Motor neuron (in vitro differentiated cells): ENCODE data around the gene CDC42BPG. TPM values are rescaled to one million over a fixed set of nuclear protein-coding genes. Genes with fewer than 3 reads are reported as not detected.
A peak's percentile ranks its signal among the peaks of the same experiment; 100 is the strongest.

Experiments used
- ATAC-seq, 8 experiments: fragments of 200-7000 bp; cut with Tn5 transposase; replicated peaks in 6 of 8; 2 replicates each; pipeline ENCODE4 v1.8.0; 2021; ENCODE audit warnings: mild to moderate bottlenecking in 8 of 8, moderate library complexity in 8 of 8
- H3K27ac ChIP-seq, 2 donors: fragments of 250-450 bp; sonication (Bioruptor Pico); 2 replicates each; pipeline ENCODE4 v1.9.0; 2021; ENCODE audit warnings: antibody characterized with exemption in 2 of 2, mild to moderate bottlenecking in 2 of 2, moderate library complexity in 1 of 2
- H3K4me1 ChIP-seq, 2 donors: fragments of 250-450 bp; sonication (Bioruptor Pico); replicated peaks in 1 of 2; 2 replicates each; pipeline ENCODE4 v1.6.1; 2021; ENCODE audit warnings: antibody characterized with exemption in 2 of 2, mild to moderate bottlenecking in 2 of 2, moderate library complexity in 1 of 2
- H3K4me3 ChIP-seq, 5 donors: fragments of 250-450 bp; sonication (Bioruptor Pico); 2 replicates each; pipeline ENCODE4 v1.9.0; 2021; ENCODE audit warnings: antibody characterized with exemption in 5 of 5, mild to moderate bottlenecking in 5 of 5, moderate library complexity in 4 of 5
- whole genome bisulfite sequencing, 10 experiments: fragments of 450-650 bp; shearing (Covaris generic); methylation state at CpG; one replicate each; pipeline ENCODE4 v1.0.0; 2022; 5-methylcytosine and 5-hydroxymethylcytosine counted together
- in situ Hi-C, 9 experiments: fragments of 400-800 bp; cut with MboI; loops; one replicate each; pipeline ENCODE4 v1.15.0; 2021; ENCODE audit warnings: low sequenced_read_pairs in 9 of 9, low pct_unique_long_range_greater_than_20kb in 2 of 9; ENCODE audit not compliant: unreplicated experiment in 9 of 9
- total RNA-seq, 8 experiments: library from RNA; unstranded; fragments of 300-600 nt; gene quantifications; 2 replicates each; pipeline versions ENCODE4 v1.2.3 to v1.2.4, GENCODE V29; 2022

The CDC42BPG gene
- total RNA-seq, 8 experiments from 2014 or later = 0.05 to 1.2 (median 0.22) TPM; not detected in 1

DNA sequence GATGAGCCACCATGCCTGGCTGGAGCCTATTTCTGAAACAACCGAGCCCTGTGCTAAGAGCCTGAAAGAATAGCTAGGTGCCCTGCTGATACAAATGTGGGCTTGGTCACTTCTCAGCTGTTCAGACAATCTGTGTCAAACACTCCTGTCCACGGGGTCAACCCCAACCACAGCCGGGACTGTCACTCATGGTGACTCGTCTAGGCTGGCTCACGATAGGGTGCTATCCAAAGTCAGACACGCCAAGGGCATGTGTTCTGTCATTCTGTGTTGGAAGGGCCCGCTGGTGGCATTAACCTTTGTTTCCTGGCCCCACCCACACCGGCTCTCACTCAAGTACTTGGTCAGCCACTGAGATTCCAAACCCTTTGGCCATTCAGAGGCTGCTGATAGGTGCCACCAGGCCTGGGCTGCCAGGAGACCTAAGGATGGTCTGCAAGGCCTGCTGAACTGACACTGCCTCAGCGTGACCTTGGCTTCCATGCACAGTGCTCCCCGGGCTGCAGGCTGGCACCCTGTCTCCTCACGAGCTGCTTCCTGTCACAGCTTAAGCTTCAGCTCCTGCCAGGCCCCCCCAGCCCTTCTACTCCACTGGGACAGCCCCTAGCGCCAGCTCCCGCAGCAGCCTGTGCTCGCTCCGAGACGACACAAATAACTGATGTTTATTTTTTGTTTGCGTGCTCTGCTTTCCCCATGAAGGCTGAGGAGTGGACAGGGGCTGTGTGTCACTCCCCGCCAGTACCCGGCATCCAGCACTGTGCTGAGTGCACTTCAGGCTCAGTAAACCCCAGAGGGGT lies 14.2 kb upstream of the CDC42BPG start:
- Histone ChIP-seq H3K27ac (no peak overlapping the region), H3K4me1 (peaks cover 17% of the 10 kb centered on the region in 2 donors), H3K4me3 (no peak overlapping the region)
- no peak for ATAC-seq
- 84 to 100% (median 93%) methylated on average over 1 to 7 of the region's 19 CpGs; no CpG with 5 or more reads in 6 of the 10 experiments for WGBS, 10 experiments
- in situ Hi-C loops = no loop called here

GRCh38 chr11:64857485-64857884 lies 13.0 kb upstream of the CDC42BPG start:
- in situ Hi-C loops = no loop called here
- WGBS, 10 experiments = 94 to 100% methylated on average over 3 to 4 of the region's 6 CpGs; no CpG with 5 or more reads in 8 of the 10 experiments
- H3K4me3 ChIP-seq = no peak overlapping the region
- H3K4me1 ChIP-seq = peaks cover 5 to 6% of the 10 kb centered on the region in 2 donors
- H3K27ac ChIP-seq = no peak overlapping the region
- no peak for ATAC-seq

DNA sequence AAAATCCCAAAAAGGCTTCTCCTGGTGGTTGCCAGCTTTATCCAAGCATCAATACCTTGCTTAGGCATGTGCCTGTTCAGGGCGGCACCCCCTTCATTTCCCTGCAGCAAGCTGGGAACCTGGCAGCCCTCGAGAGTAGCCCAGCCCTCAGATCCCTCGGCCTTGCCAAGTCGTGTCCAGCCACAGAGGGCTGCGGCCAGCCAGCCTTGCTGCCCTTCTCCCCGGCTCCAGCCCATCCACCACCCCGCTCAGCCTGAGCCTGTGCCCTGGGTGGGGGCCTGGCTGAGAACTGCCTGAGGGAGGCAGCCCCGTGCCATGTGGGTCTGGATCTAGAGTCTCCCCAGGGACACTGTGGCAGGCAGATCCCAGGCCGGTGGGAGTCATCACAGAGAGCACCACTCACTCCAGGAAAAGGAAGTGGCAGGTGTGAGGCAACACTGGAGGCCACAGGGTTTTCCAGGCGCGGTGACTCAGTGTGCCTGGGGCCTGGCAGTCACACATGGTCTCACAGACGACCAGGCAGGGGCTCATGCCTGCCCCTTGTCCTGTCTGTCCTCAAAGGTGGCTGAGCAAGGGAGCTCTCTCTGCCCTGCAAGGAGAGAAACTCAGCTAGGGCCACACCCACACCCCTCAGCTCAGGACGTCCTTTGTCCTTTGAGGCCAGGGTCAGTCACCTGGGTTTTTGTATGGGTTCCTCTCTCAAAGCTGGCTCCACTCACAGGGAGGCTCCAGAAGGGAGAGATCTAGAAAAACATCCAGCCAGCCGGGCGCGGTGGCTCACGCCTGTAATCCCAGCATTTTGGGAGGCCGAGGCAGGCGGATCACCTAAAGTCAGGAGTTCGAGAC lies 12.2 kb upstream of the CDC42BPG start:
- in situ Hi-C loops = no loop called here
- Histone ChIP-seq H3K27ac (no peak overlapping the region), H3K4me1 (no peaks in the 10 kb centered on the region), H3K4me3 (no peak overlapping the region)
- peak; percentile 6 to 53 (median 18) for ATAC-seq
- WGBS, 10 experiments = 44 to 100% (median 92%) methylated on average over 2 to 8 of the region's 20 CpGs; no CpG with 5 or more reads in 4 of the 10 experiments

- Histone ChIP-seq H3K4me1 (no peaks in the 10 kb centered on the region), H3K27ac (no peak overlapping the region), H3K4me3 (no peak overlapping the region)
- no peak for ATAC-seq
- 40 to 100% (median 72%) methylated on average over 1 to 5 of the region's 22 CpGs; no CpG with 5 or more reads in 4 of the 10 experiments for WGBS, 10 experiments
- in situ Hi-C loops = no loop called here
Measured at GRCh38 chr11:64855596-64856304, 11.3 kb upstream of the CDC42BPG start.

DNA sequence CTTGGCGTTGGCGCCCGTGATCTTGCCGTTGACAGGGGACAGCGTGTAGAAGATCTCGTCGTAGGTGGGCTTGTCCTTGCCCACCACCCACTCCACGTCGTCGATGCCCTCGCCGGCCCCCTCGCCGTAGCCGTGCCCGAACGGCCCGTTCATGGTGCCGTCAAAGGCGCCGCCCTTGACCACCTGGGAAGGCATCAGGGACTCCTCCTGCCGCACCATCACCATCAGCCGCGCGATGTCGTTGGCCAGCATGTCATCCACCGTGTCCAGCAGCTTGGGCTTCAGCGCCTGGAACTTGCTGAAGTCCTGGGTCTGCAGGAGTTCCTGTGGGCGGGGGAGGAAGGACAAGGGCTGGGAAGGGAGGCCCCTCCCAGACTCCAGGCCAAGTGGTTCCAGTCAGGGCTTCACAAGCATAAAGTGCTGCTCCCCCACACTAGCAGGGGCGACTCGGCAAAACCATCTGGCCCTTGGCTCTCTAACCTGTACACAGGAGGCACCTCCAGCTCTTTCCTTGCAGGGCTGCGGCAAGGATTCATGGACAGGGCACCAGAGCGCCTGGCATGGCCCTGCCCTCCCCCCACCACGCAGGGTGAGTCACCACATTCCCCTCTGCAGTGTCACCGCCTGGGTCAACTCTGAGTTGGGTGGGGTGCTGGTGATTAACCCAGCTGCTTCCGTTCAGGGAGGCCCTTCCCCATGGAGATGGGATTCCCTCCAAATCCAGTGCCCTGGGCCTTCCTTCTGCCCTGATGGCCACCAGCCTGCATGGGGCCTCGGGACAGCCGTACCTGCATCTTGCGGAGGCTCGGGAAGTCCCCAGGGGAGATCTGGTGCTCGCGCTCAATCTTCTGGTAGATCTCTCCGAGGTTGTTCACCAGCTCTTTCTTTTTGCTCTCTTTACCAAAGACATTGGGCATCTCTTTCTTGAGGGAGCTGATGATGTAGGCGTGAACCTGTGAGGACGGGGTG lies 10.4 kb upstream of the CDC42BPG start:
- in situ Hi-C loops = no loop called here
- H3K27ac ChIP-seq = no peak overlapping the region
- H3K4me3 ChIP-seq = no peak overlapping the region
- 0 to 100% (median 87%) methylated on average over 1 to 3 of the region's 45 CpGs; no CpG with 5 or more reads in 5 of the 10 experiments for WGBS, 10 experiments
- no peaks in the 10 kb centered on the region for H3K4me1 ChIP-seq
- ATAC-seq = peak; percentile 57 to 91 (median 70)

DNA sequence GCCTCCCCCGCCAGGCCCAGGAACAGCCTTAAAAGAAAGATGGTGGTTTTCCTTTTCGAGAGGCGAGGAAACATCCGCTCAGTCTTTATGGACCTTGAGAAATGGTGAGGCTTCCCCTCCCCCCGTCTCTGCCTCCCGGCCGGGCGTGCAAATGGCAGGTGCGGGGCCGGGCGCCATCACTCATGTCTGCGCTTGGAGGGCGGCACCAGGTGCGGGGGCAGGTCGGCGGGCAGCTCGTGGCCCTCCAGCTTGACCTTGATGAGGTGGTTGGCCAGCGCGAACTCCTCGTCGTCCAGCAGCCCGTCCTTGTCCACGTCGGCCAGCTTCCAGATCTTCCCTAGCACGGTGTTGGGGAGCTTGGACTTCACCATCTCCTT lies 9.7 kb upstream of the CDC42BPG start:
- Histone ChIP-seq H3K4me1 (no peaks in the 10 kb centered on the region), H3K27ac (no peak overlapping the region), H3K4me3 (no peak overlapping the region)
- 80 to 100% (median 96%) methylated on average over 1 to 10 of the region's 25 CpGs; no CpG with 5 or more reads in 5 of the 10 experiments for WGBS, 10 experiments
- in situ Hi-C loops = no loop called here
- no peak for ATAC-seq

GRCh38 chr11:64853709-64854108 lies 9.3 kb upstream of the CDC42BPG start:
- no peak overlapping the region for H3K27ac ChIP-seq
- in situ Hi-C loops = no loop called here
- no peaks in the 10 kb centered on the region for H3K4me1 ChIP-seq
- no peak for ATAC-seq
- WGBS, 10 experiments = 80 to 100% (median 85%) methylated on average over 1 to 5 of the region's 27 CpGs; no CpG with 5 or more reads in 6 of the 10 experiments
- no peak overlapping the region for H3K4me3 ChIP-seq

DNA sequence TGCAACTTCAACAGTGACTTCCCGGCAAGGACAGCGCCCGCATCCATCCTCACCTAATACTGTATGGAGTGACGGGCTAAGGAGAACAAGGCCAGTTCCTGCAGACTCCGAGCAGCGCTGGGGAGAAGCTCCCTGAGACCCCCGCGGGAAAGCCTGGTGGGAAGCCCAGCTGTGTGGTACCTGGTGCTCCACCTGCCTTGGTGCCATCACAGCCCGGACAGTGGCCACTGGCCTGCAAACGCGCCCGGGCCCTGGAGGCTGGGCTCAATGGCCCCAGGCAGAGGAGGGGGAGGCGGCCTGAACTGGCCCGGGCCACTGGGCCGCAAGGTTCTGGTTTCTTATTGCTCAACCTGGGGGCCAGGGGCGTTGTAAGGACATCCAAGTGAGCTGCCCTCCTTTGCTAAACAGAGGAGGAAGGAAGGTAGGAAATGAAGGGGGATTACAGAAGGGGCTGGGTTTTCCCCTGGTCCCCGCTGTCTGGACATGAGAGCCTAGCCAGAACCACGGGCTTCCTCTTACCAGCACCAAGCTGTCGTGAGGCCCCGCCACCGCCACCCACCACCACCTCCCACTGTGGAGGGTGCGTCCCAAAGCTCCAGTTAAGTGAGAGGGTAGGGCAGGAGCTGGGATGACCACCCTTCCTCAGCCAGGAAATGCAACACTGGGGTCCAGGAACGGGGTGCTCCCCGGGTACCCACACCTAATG lies 8.5 kb upstream of the CDC42BPG start:
- in situ Hi-C loops = no loop called here
- Histone ChIP-seq H3K4me3 (no peak overlapping the region), H3K4me1 (no peaks in the 10 kb centered on the region), H3K27ac (no peak overlapping the region)
- 40 to 100% (median 82%) methylated on average over 1 to 11 of the region's 24 CpGs; no CpG with 5 or more reads in 3 of the 10 experiments for WGBS, 10 experiments
- no peak for ATAC-seq

GRCh38 chr11:64851831-64852351 lies 7.4 kb upstream of the CDC42BPG start:
- no peak overlapping the region for H3K27ac ChIP-seq
- no peaks in the 10 kb centered on the region for H3K4me1 ChIP-seq
- H3K4me3 ChIP-seq = no peak overlapping the region
- in situ Hi-C loops = no loop called here
- WGBS, 10 experiments = 60 to 100% (median 100%) methylated on average over 1 to 3 of the region's 8 CpGs; no CpG with 5 or more reads in 4 of the 10 experiments
- peak in 1 of 8 experiments; percentile 9 for ATAC-seq

DNA sequence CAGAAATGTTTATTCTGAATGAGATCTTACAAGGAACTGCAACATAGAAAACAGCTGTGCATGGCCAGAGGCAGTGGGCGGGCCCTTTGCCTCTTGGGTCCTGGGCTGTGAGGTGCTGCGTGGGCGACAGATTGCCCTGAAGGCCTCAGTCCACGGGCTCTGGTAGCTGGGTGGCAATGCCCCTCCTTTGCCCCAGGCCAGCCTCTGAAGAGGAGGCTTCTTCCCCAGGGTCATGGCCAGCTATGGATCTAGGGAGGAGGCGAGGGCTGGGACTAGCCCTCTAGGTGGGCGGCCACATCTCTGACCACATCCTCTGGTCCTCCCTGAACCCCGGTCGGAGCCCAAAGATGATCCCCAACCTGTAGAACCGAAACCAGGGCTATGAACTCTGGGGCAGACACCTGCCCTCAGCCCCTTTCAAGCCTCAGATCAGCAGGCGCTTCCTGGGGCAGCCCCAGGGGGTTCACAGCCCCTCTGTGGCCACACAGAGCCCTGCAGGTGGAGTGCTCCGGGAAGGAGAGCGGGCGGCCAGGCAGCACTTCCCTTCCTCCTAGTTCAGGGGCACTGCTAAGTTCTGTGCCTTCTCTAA lies 6.6 kb upstream of the CDC42BPG start:
- in situ Hi-C loops = no loop called here
- peak in 3 of 8 experiments; percentile 8 to 33 (median 19) for ATAC-seq
- 67 to 69% methylated on average over 5 to 11 of the region's 13 CpGs; no CpG with 5 or more reads in 8 of the 10 experiments for WGBS, 10 experiments

More for the DNA sequence above, 6.6 kb upstream of the CDC42BPG start:
- Histone ChIP-seq H3K27ac (no peak overlapping the region), H3K4me3 (no peak overlapping the region), H3K4me1 (no peaks in the 10 kb centered on the region)
